ENCODE measurements around the gene AIM2.
"Not testable (repeated sequence)": the region's sequence is repeated elsewhere in the genome, so short reads cannot be mapped to it uniquely, and the experiment has no call there.

AIM2 gene

GRCh38 chr1:159076438-159077119, at the start of gene AIM2:
AIM2 (minus strand) TSS chr1:159076766; CDS start chr1:159073499, 3,267 bp downstream.
- TF ChIP-seq, protein P1, sequence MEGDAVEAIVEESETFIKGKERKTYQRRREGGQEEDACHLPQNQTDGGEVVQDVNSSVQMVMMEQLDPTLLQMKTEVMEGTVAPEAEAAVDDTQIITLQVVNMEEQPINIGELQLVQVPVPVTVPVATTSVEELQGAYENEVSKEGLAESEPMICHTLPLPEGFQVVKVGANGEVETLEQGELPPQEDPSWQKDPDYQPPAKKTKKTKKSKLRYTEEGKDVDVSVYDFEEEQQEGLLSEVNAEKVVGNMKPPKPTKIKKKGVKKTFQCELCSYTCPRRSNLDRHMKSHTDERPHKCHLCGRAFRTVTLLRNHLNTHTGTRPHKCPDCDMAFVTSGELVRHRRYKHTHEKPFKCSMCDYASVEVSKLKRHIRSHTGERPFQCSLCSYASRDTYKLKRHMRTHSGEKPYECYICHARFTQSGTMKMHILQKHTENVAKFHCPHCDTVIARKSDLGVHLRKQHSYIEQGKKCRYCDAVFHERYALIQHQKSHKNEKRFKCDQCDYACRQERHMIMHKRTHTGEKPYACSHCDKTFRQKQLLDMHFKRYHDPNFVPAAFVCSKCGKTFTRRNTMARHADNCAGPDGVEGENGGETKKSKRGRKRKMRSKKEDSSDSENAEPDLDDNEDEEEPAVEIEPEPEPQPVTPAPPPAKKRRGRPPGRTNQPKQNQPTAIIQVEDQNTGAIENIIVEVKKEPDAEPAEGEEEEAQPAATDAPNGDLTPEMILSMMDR (IDR thresholded peaks at IDR 0.05; ENCODE audit: low read depth, low read length): no peak
- no peak for DNase-seq (ENCODE audit: low read depth, low spot score)
- in situ Hi-C loops (cut with HindIII; ENCODE audit: low sequenced_read_pairs): no loop called here
- no peak within 1 kb of the TSS for H3K4me3 ChIP-seq (ENCODE audit: low read depth, low read length)

GRCh38 chr1:159123587-159123986, 47.0 kb upstream of the AIM2 start:
- H3K4me3 ChIP-seq (ENCODE audit: low read depth, low read length): no peak overlapping the region
- TF ChIP-seq, protein P1 (IDR thresholded peaks at IDR 0.05; ENCODE audit: low read depth, low read length): no peak
- in situ Hi-C loops (cut with HindIII; ENCODE audit: low sequenced_read_pairs): no loop called here
- DNase-seq (ENCODE audit: low read depth, low spot score): no peak

- no peak overlapping the region for H3K4me3 ChIP-seq (ENCODE audit: low read depth, low read length)
- peak; percentile 14 for DNase-seq (ENCODE audit: low read depth, low spot score)
- TF ChIP-seq, protein P1 (IDR thresholded peaks at IDR 0.05; ENCODE audit: low read depth, low read length): no peak
- in situ Hi-C loops (cut with HindIII; ENCODE audit: low sequenced_read_pairs): no loop called here
These were observed 45.5 kb upstream of the AIM2 start for GRCh38 chr1:159122005-159122621.

DNA sequence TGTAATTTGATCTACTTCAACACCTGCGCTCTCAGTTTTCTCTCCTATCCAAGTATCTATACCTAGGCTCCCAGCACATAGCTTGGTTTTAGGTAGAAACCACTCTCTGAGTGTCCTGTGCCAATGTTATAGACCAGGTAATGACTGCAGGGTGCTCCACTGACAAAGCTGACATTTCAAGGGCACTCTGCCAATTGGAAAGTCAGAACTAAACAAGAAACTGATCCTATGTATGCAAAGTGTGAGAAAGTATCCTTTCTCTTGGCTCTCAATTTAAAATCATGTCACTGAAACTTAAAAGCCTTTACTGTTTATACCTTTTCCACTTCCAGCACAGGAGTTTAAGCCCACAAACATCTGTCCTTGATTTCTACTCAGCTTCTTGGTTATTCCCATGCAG, 45.0 kb upstream of the AIM2 start:
- no peak for DNase-seq (ENCODE audit: low read depth, low spot score)
- in situ Hi-C loops (cut with HindIII; ENCODE audit: low sequenced_read_pairs): no loop called here
- TF ChIP-seq, protein P1 (IDR thresholded peaks at IDR 0.05; ENCODE audit: low read depth, low read length): no peak
- no peak overlapping the region for H3K4me3 ChIP-seq (ENCODE audit: low read depth, low read length)

DNA sequence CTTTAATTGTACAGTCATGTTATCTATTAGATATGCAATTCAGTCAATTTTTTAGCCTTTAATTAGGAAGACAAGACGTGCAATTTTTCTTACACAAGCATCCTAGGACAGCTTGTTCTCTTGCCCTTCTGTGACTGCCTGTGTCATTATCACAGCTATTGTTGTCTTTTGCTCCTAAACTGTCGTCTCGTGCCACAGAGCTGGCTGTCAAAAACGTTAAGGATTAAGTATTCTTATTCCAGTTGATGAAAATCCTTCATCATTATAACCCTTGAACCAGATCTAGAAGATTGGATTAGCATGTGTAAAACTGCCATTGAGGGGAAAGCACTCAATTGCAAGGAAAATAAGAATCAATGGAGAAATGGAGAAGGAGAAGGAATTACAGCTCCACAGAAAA, 43.8 kb upstream of the AIM2 start:
- TF ChIP-seq, protein P1 (IDR thresholded peaks at IDR 0.05; ENCODE audit: low read depth, low read length): no peak
- in situ Hi-C loops (cut with HindIII; ENCODE audit: low sequenced_read_pairs): no loop called here
- H3K4me3 ChIP-seq (ENCODE audit: low read depth, low read length): no peak overlapping the region
- no peak for DNase-seq (ENCODE audit: low read depth, low spot score)

GRCh38 chr1:159113596-159114433, 37.2 kb upstream of the AIM2 start:
- no peak overlapping the region for H3K4me3 ChIP-seq (ENCODE audit: low read depth, low read length)
- TF ChIP-seq, protein P1 (IDR thresholded peaks at IDR 0.05; ENCODE audit: low read depth, low read length): no peak
- DNase-seq (ENCODE audit: low read depth, low spot score): no peak
- in situ Hi-C loops (cut with HindIII; ENCODE audit: low sequenced_read_pairs): no loop called here

- DNase-seq (ENCODE audit: low read depth, low spot score); H3K4me3 ChIP-seq (ENCODE audit: low read depth, low read length); in situ Hi-C loops (cut with HindIII; ENCODE audit: low sequenced_read_pairs): not testable (repeated sequence)
These were observed 26.5 kb upstream of the AIM2 start for GRCh38 chr1:159103021-159103420.

Measured in astrocyte of the spinal cord (primary cell).